ENCODE measurements around the gene PLEKHF1.

DNA sequence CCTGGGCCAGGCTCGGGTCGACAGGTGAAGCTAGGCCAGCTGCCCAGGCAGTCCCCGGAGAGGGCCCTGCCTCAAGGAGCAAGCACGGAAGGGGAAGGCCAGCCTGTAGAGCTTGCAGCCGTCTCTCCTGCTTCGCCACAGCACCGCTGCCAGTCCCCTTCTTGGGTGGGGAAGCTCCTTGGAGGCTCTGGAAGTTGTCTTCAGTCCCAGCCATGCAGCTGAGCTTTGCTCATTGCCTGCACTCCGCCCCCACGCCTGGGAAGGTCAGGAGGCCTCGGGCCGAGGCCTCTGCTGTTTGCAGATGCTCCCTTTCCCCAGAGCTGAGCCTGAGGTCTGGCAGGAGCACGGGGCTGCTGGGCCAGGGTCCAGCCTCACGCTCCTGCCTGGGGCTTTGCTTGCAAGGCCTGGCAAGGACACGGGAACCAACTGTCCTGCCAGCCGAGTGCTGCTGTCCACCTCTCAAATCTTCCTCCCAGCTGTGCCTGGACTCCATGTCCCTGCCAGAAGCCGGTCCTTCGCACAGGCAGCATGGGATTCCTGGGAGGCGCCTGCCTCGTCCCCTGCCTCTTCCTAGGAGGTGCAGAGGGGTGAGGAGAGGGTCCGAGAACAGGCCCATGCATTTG lies 13.3 kb downstream of the PLEKHF1 start:
- TF ChIP-seq EZH2 (optimal IDR thresholded peaks at IDR 0.05; ENCODE audit: low read depth, low read length) (no peak), CTCF (IDR thresholded peaks at IDR 0.05; ENCODE audit: low read length) (no peak)
